Peyer's patch (tissue), 4 donors: ENCODE measurements around the gene COQ3. TPM values are rescaled to one million over a fixed set of nuclear protein-coding genes. Genes with fewer than 3 reads are reported as not detected.
A peak's percentile ranks its signal among the peaks of the same experiment; 100 is the strongest.
"Not testable (repeated sequence)": the region's sequence is repeated elsewhere in the genome, so short reads cannot be mapped to it uniquely, and the experiment has no call there.

ENCODE experiments used
- DNase-seq, 3 donors: peaks; one replicate each; pipeline ENCODE4 v3.0.0-alpha.2; 2017 to 2019
- H3K27ac ChIP-seq, 4 donors: fragments of 200-600 bp; sonication (generic); one replicate each; pipeline ENCODE4 v1.5.1; 2016 to 2019
- H3K27me3 ChIP-seq, 2 donors: fragments of 200-600 bp; sonication (generic); one replicate each; pipeline ENCODE4 v1.5.1; 2019
- H3K36me3 ChIP-seq, 3 donors: fragments of 200-600 bp; sonication (generic); one replicate each; pipeline ENCODE4 v1.5.1; 2016 to 2019
- H3K4me1 ChIP-seq, 4 donors: fragments of 200-600 bp; sonication (generic); one replicate each; pipeline ENCODE4 v1.5.1; 2016 to 2019
- H3K4me3 ChIP-seq, 4 donors: fragments of 200-600 bp; sonication (generic); 1 replicate in 3 of 4; 2 replicates in 1 of 4; pipeline ENCODE4 v1.5.1; 2016 to 2019; ENCODE audit warnings: mild to moderate bottlenecking in 1 of 4
- H3K9me3 ChIP-seq, 4 donors: fragments of 200-600 bp; sonication (generic); one replicate each; pipeline ENCODE4 v1.5.1; 2016 to 2019; ENCODE audit warnings: mild to moderate bottlenecking in 1 of 4
- CTCF ChIP-seq, 6 experiments: fragments of 450-650 bp in 4 of 6; fragments of 200-600 bp in 2 of 6; sonication (generic) in 1 of 6; IDR thresholded peaks; one replicate each; pipeline ENCODE4 v1.5.1; 2017 to 2019; ENCODE audit warnings: antibody characterized with exemption in 6 of 6, mild to moderate bottlenecking in 3 of 6, moderate library complexity in 1 of 6
- POLR2A ChIP-seq, 2 donors: fragments of 450-650 bp; IDR thresholded peaks; one replicate each; pipeline ENCODE4 v1.5.1; 2017; ENCODE audit warnings: antibody characterized with exemption in 2 of 2, mild to moderate bottlenecking in 2 of 2, moderate library complexity in 2 of 2
- total RNA-seq, 4 donors: library from RNA; depleted of rRNA; stranded (reverse); fragments of >200 nt; gene quantifications; one replicate each; pipeline ENCODE4 v1.1.0, GENCODE V29; 2016

The COQ3 gene
- total RNA-seq, 4 donors from 2014 or later = 0.95 to 7.2 (median 1.7) TPM; not detected in 1

DNA sequence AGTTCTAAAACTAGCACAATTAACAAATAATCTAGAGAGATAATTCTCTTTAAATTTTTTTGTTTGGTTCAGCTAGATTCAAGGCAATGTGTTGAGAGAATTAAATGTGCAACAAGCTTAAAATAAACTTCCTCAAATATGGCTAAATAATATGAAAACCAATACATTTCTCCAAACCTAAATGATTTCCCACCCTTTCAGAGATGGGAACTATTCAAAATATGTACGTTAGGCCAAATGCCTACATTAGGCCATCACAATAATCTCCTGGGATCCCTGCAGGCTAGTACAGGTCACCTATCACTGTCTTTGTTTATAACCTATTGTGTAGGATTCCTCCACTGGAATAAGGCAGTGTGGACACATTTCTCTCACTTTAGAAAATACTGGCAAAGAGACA, 46.2 kb downstream of the COQ3 start:
- Histone ChIP-seq H3K27ac (no peak overlapping the region), H3K4me3 (no peak overlapping the region), H3K9me3 (no peaks in the 10 kb centered on the region), H3K36me3 (no peaks in the 10 kb centered on the region), H3K4me1 (peaks cover 0 to 8% (median 0%) of the 10 kb centered on the region in 4 donors), H3K27me3 (peaks cover 0 to 8% of the 10 kb centered on the region in 2 donors)
- no peak for DNase-seq
- TF ChIP-seq CTCF (IDR thresholded peaks at IDR 0.05) (no peak), POLR2A (IDR thresholded peaks at IDR 0.05) (no peak)

DNA sequence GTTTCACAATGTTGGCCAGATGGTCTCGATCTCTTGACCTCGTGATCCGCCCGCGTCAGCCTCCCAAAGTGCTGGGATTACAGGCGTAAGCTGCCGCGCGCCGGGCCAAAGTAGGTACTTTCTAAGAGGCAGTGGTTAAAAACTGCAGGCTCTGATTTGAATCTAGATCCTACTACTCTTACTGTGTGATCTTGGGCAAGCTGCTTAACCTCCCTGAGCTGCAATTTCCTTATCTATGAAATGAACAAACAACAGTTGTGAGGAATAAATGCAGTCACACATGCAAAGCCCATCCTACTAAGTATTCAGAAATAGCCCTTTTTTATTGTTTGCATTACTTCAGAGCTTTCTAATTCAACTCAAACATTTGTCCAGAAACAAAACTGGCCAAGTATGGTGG, 47.4 kb downstream of the COQ3 start:
- H3K9me3 ChIP-seq = no peaks in the 10 kb centered on the region
- H3K36me3 ChIP-seq = no peaks in the 10 kb centered on the region
- H3K4me1 ChIP-seq = peaks cover 0 to 8% (median 0%) of the 10 kb centered on the region in 4 donors
- TF ChIP-seq POLR2A (IDR thresholded peaks at IDR 0.05) (no peak), CTCF (IDR thresholded peaks at IDR 0.05) (no peak)
- H3K4me3 ChIP-seq = no peak overlapping the region
- H3K27ac ChIP-seq = no peak overlapping the region
- no peak for DNase-seq
- peaks cover 0 to 8% of the 10 kb centered on the region in 2 donors for H3K27me3 ChIP-seq

- H3K27ac ChIP-seq = no peak overlapping the region
- TF ChIP-seq CTCF (IDR thresholded peaks at IDR 0.05) (no peak), POLR2A (IDR thresholded peaks at IDR 0.05) (no peak)
- peaks cover 0 to 8% of the 10 kb centered on the region in 2 donors for H3K27me3 ChIP-seq
- H3K36me3 ChIP-seq = no peaks in the 10 kb centered on the region
- peaks cover 0 to 8% (median 0%) of the 10 kb centered on the region in 4 donors for H3K4me1 ChIP-seq
- no peak for DNase-seq
- no peaks in the 10 kb centered on the region for H3K9me3 ChIP-seq
- H3K4me3 ChIP-seq = no peak overlapping the region
These were observed 48.8 kb downstream of the COQ3 start for GRCh38 chr6:99345164-99345563.

DNA sequence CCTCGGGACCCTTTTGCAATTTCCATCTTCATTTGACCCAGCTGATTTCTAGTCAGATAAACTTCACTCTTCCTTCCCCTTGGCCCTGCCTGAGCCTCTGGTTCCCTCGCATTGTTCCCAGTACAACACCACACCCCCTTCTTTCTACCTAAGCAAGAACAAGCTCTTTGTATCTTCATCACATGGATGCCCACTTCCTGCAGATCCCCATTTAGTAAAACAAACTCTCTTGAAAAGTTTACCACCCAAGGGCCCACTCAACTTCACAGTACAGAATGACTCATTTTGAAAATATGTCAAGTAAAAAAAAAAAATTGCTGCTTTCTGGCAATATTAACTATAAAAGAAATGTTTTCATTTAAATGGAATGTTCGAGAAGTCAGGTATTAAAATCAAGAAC, 49.7 kb downstream of the COQ3 start:
- H3K36me3 ChIP-seq = no peaks in the 10 kb centered on the region
- H3K9me3 ChIP-seq = no peaks in the 10 kb centered on the region
- H3K4me3 ChIP-seq = no peak overlapping the region
- H3K27ac ChIP-seq = no peak overlapping the region
- peaks cover 0 to 8% of the 10 kb centered on the region in 2 donors for H3K27me3 ChIP-seq
- H3K4me1 ChIP-seq = no peaks in the 10 kb centered on the region
- DNase-seq = no peak
- TF ChIP-seq POLR2A (IDR thresholded peaks at IDR 0.05) (no peak), CTCF (IDR thresholded peaks at IDR 0.05) (no peak)

DNA sequence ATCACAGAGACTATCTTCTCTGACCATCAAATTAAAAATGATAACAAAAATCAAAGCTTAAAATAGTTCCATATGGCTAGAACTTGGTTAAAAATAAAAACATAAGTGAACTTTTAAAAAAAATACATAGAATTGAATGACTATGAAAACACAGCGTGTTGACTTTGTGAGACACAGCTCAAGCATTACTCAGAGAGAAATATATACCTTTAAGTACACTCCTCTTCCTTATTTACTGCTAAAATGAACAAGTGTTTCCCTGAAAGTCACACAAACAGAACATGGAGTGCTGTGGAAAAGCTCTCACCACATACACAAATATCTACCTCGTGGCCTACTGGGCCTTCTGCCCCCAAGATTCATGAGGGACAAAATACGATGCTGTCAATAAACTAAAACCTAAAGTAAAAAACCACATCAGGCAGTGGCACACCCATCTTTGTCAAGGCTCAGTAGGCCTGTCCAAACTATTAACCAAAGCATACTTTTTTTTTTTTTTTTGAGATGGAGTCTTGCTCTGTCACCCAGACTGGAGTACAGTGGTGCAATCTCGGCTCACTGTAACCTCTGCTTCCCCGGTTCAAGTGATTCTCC, 52.0 kb downstream of the COQ3 start:
- Histone ChIP-seq H3K27ac (no peak overlapping the region), H3K27me3 (no peaks in the 10 kb centered on the region), H3K4me1 (no peaks in the 10 kb centered on the region), H3K9me3 (no peaks in the 10 kb centered on the region), H3K4me3 (no peak overlapping the region), H3K36me3 (no peaks in the 10 kb centered on the region)
- no peak for DNase-seq
- no peak for TF ChIP-seq POLR2A (IDR thresholded peaks at IDR 0.05)
- no peak for TF ChIP-seq CTCF (IDR thresholded peaks at IDR 0.05)

DNA sequence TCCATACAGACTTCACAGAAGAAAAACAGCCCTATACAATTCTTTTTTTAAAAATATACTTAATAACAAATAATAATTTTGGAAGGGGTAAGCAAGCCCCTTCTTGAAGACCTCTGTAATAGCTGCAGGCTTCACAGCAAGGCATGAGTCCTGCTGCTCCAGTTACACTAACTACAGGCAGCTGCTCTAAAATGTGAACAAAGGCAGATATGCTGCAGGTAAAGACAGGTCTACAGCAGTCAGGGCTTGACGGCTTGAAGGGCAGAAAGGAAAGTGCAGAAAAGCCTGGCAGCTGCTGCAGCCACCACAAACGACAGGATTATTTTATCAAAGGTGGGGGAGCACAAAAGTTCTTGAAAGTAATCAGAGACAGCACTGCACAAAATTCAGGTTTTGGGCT, 55.8 kb downstream of the COQ3 start:
- Histone ChIP-seq H3K27me3 (no peaks in the 10 kb centered on the region), H3K9me3 (no peaks in the 10 kb centered on the region), H3K36me3 (no peaks in the 10 kb centered on the region), H3K27ac (no peak overlapping the region), H3K4me3 (no peak overlapping the region), H3K4me1 (no peaks in the 10 kb centered on the region)
- DNase-seq = no peak
- no peak for TF ChIP-seq CTCF (IDR thresholded peaks at IDR 0.05)
- TF ChIP-seq POLR2A (IDR thresholded peaks at IDR 0.05) = no peak

GRCh38 chr6:99335298-99335697, 58.7 kb downstream of the COQ3 start:
- H3K9me3 ChIP-seq, H3K4me1 ChIP-seq, H3K27me3 ChIP-seq, DNase-seq, H3K4me3 ChIP-seq, H3K36me3 ChIP-seq: not testable (repeated sequence)
- peak overlapping the region in 1 of 4 donors; percentile 1 for H3K27ac ChIP-seq
